ENCODE data around the gene TTC4.

GRCh38 chr1:54724771-54725170 lies 9.1 kb downstream of the TTC4 start:
- TF ChIP-seq CTCF (conservative IDR thresholded peaks at IDR 0.05; ENCODE audit: low read depth in 2 of 2) (no peak), EZH2 (IDR thresholded peaks at IDR 0.05; ENCODE audit: low read depth, unreplicated experiment) (no peak), REST (IDR thresholded peaks at IDR 0.05; ENCODE audit: unreplicated experiment) (no peak), EZH2phosphoT487 (IDR thresholded peaks at IDR 0.05; ENCODE audit: unreplicated experiment) (no peak), POLR2AphosphoS5 (IDR thresholded peaks at IDR 0.05; ENCODE audit: low read depth) (no peak), CREB1 (CRISPR knock-in tag; IDR thresholded peaks at IDR 0.05; ENCODE audit: low read depth) (no peak), NANOG (IDR thresholded peaks at IDR 0.05; ENCODE audit: borderline replicate concordance) (no peak), ETS1 (IDR thresholded peaks at IDR 0.05) (no peak), ZNF331 (CRISPR knock-in tag; IDR thresholded peaks at IDR 0.05; ENCODE audit: low read depth) (no peak), ZNF114 (CRISPR knock-in tag; IDR thresholded peaks at IDR 0.05) (no peak)
- TF ChIP-seq, protein P1, sequence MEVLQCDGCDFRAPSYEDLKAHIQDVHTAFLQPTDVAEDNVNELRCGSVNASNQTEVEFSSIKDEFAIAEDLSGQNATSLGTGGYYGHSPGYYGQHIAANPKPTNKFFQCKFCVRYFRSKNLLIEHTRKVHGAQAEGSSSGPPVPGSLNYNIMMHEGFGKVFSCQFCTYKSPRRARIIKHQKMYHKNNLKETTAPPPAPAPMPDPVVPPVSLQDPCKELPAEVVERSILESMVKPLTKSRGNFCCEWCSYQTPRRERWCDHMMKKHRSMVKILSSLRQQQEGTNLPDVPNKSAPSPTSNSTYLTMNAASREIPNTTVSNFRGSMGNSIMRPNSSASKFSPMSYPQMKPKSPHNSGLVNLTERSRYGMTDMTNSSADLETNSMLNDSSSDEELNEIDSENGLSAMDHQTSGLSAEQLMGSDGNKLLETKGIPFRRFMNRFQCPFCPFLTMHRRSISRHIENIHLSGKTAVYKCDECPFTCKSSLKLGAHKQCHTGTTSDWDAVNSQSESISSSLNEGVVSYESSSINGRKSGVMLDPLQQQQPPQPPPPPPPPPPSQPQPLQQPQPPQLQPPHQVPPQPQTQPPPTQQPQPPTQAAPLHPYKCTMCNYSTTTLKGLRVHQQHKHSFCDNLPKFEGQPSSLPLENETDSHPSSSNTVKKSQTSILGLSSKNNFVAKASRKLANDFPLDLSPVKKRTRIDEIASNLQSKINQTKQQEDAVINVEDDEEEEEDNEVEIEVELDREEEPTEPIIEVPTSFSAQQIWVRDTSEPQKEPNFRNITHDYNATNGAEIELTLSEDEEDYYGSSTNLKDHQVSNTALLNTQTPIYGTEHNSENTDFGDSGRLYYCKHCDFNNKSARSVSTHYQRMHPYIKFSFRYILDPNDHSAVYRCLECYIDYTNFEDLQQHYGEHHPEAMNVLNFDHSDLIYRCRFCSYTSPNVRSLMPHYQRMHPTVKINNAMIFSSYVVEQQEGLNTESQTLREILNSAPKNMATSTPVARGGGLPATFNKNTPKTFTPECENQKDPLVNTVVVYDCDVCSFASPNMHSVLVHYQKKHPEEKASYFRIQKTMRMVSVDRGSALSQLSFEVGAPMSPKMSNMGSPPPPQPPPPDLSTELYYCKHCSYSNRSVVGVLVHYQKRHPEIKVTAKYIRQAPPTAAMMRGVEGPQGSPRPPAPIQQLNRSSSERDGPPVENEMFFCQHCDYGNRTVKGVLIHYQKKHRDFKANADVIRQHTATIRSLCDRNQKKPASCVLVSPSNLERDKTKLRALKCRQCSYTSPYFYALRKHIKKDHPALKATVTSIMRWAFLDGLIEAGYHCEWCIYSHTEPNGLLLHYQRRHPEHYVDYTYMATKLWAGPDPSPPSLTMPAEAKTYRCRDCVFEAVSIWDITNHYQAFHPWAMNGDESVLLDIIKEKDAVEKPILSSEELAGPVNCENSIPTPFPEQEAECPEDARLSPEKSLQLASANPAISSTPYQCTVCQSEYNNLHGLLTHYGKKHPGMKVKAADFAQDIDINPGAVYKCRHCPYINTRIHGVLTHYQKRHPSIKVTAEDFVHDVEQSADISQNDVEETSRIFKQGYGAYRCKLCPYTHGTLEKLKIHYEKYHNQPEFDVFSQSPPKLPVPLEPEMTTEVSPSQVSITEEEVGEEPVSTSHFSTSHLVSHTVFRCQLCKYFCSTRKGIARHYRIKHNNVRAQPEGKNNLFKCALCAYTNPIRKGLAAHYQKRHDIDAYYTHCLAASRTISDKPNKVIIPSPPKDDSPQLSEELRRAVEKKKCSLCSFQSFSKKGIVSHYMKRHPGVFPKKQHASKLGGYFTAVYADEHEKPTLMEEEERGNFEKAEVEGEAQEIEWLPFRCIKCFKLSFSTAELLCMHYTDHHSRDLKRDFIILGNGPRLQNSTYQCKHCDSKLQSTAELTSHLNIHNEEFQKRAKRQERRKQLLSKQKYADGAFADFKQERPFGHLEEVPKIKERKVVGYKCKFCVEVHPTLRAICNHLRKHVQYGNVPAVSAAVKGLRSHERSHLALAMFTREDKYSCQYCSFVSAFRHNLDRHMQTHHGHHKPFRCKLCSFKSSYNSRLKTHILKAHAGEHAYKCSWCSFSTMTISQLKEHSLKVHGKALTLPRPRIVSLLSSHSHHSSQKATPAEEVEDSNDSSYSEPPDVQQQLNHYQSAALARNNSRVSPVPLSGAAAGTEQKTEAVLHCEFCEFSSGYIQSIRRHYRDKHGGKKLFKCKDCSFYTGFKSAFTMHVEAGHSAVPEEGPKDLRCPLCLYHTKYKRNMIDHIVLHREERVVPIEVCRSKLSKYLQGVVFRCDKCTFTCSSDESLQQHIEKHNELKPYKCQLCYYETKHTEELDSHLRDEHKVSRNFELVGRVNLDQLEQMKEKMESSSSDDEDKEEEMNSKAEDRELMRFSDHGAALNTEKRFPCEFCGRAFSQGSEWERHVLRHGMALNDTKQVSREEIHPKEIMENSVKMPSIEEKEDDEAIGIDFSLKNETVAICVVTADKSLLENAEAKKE (CRISPR knock-in tag; IDR thresholded peaks at IDR 0.05): no peak

All from GM23338 (cell line).